Stimulated activated CD4-positive, alpha-beta T cell treated with anti-CD3 and anti-CD28 coated beads, Interleukin-12 subunit alpha, Interleukin-12 subunit beta, amount 100 ng/mL, for 24 hours (primary cell): ENCODE results near the gene BCL2L2.
A peak's percentile ranks its signal among the peaks of the same experiment; 100 is the strongest.
"Not testable (repeated sequence)": the region's sequence is repeated elsewhere in the genome, so short reads cannot be mapped to it uniquely, and the experiment has no call there.

Experiments
- DNase-seq, 2 experiments: peaks; one replicate each; pipeline ENCODE4 v3.0.0-alpha.2; 2020; ENCODE audit warnings: low read depth in 2 of 2

BCL2L2 gene

DNA sequence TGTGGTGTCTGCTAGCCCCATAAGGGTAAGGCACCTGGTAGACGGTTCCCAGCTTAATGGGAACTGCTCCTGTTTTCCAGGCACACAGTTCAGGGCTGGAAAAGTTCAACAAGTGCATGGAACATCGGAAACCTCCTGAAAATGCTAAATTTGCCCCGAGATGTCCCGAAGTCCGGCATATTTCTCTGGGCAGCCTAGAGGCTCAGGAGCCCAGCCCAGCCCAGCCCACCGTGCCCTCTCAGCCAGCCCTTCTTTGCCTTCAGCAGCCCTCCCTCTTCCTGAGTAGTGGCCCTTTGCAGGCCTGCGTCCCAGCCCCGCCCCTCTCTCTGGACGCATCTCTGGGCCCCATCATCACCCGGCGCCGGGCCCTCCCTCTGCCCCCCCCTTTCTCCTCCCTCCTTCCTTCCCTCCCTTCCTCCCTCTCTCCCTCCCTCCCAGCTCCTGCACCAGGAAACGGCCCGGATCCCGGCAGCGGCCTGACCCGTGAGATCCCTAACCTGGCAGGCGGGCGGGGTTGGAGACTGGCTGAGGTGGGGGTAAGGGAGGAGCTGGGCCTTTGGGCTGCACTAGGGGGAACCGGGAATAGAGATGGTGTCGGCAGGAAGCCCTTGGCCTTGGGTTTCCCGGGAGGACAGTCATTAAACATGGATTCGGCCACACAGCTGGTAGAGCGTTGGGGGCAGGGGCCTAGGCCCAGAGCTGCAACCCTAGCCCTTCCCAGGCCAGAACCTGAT is at the start of gene BCL2L2:
Gene BCL2L2, plus strand, starts transcription at position 422 of the 734 bp plus-strand sequence. CDS start 935 bp downstream, outside the sequence.
- no peak for DNase-seq

DNA sequence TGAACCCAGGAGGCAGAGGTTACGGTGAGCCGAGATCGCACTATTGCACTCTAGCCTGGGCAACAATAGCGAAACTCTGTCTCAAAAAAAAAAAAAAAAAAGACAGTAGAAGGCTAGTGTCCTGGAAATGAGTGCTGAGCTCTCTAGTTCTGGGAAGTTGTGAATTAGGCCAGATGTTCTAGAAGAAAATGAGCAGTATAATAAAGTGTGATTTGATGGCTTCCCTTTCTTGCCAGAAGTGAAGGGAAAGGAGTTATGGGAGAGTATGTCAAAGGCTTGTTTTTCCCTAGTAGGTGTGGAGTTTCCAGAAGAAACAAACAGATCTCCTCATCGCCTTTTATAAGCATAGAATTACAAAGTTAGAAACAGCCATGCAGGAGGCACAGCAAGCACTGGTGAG is 48.4 kb upstream of the BCL2L2 start:
- DNase-seq: no peak

GRCh38 chr14:23259426-23259825 is 47.2 kb upstream of the BCL2L2 start:
- no peak for DNase-seq

GRCh38 chr14:23260849-23261248 is 45.8 kb upstream of the BCL2L2 start:
- not testable (repeated sequence) for DNase-seq

- DNase-seq: no peak
Observed at GRCh38 chr14:23269193-23269592, 37.4 kb upstream of the BCL2L2 start.

- DNase-seq: no peak
Observed at GRCh38 chr14:23275412-23275811, 31.2 kb upstream of the BCL2L2 start.

DNA sequence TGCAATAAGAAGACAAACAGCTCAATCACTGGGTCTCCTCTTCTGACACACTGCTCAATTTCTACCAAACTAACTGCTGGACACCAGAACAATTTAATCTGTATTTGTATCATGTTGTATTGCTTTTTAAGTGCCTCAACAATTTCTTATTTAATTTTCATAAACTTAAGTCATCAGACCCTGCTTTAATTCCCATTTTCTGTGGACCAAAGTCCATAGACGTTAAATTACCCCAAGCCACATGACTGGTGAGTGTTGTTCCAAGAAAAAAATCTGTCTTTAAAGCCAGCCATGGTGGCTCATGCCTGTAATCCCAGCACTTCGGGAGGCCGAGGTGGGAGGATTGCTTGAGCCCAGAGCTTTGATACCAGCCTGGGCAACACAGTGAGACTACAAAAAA is 29.4 kb upstream of the BCL2L2 start:
- DNase-seq: no peak

DNA sequence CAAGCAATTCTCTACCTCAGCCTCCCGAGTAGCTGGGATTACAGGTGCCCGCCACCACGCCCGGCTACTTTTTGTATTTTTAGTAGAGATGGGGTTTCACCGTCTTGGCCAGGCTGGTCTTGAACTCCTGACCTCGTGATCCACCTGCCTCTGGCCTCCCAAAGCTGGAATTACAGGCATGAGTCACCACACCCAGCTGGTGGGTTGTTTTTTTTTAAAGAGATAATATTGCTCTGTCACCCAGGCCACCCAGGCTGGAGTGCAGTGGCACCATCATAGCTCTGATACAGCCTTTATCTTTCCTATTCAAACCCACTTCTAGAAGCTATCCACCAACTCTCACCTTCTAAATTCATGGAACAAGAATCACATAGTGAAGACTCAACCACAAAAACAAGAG is 28.7 kb upstream of the BCL2L2 start:
- DNase-seq: not testable (repeated sequence)

GRCh38 chr14:23281247-23281646 is 25.4 kb upstream of the BCL2L2 start:
- DNase-seq: no peak

DNA sequence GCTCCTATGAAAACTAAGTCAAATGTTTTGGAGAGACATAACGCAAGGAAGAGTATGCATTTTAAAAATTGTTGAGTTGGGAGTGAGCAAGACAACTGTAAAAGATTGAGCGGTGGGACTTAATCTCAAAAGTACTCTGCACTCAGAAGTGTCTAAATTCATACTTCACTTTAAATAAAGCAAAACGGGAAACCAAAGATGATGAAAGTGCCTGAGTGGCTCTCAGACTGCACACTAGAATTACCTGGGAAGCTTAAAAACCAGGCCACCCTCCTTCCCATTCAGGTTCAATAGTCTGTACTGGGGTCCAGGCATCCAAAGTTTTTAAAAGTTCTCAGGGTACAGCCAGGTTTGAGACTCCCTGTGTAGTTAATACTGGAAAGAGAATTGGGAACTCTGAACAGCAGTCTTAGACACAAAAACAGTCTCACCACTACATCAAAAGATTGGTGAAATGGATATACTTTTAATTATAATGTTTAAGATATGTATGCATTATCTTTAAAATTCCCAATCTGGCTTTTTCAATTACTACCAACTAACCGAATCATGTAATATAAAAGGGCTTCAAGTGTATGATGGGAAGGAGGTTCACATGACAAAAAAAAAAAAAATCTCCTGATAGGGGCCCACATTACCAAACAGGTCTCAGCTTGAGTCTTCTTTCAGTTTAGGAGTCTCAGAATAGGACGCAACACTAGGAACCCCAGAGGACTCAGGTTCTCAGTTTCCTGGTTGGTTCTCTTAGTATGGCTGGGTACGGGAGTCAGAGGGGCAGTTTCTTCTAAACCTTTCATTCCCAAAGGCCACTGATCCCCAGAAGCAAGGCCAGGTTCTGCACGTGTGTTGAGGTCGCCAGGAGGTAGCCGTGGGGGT is 21.7 kb upstream of the BCL2L2 start:
- no peak for DNase-seq

DNA sequence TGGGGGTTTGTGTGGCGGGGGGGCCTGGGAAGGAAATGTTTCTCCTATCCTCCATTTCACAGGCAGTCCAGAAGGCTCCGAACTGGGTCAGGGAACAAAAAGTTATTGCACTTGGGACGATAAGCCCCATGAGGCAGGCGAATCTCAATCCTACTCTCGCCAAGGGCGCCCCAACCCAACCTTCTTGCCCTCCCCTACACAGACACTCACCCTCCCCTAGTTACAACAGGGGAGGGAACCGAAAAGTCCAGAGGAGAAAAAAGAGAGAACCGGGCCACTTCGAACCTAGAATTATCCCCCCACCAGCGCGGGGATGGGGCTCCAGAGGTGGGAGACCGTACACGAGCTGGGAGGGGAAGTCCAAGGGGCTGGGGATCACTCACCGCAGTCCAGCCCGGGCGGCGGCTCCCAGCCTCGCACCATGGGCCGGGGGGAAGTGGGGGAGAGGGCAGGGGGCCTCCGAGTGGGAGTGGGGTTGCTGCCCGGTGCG is 21.1 kb upstream of the BCL2L2 start:
- no peak for DNase-seq

- DNase-seq: peak; percentile 97 to 99
Observed at GRCh38 chr14:23286020-23286901, 20.4 kb upstream of the BCL2L2 start, which contains the start of gene HOMEZ. HOMEZ (minus strand) TSS chr14:23286132; CDS start chr14:23285952, 180 bp downstream.

DNA sequence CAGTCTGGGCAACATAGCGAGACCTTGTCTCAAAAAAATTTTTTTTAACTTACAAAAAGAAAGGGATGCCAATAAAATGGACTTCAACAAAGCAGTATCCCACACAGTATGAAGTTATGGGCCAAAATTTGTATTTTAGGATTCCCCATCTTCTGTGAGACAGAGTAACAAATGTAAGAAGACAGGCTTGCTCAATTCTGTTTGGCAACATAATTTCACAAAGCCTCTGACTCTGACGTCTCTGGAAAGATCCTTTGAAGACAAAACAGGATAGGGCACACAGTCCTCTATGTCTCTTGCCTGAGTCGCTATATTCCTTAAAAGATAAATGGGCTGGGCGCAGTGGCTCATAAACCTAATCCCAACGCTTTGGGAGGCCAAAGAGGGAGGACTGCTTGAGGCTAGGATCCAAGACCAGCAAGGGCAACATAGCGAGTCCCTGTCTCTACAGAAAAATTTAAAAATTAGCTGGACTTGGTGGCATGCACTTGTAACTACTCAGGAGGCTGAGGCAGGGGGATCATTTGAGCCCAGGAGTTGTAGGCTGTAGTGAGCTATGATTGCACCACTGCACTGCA is 19.6 kb upstream of the BCL2L2 start:
- no peak for DNase-seq

DNA sequence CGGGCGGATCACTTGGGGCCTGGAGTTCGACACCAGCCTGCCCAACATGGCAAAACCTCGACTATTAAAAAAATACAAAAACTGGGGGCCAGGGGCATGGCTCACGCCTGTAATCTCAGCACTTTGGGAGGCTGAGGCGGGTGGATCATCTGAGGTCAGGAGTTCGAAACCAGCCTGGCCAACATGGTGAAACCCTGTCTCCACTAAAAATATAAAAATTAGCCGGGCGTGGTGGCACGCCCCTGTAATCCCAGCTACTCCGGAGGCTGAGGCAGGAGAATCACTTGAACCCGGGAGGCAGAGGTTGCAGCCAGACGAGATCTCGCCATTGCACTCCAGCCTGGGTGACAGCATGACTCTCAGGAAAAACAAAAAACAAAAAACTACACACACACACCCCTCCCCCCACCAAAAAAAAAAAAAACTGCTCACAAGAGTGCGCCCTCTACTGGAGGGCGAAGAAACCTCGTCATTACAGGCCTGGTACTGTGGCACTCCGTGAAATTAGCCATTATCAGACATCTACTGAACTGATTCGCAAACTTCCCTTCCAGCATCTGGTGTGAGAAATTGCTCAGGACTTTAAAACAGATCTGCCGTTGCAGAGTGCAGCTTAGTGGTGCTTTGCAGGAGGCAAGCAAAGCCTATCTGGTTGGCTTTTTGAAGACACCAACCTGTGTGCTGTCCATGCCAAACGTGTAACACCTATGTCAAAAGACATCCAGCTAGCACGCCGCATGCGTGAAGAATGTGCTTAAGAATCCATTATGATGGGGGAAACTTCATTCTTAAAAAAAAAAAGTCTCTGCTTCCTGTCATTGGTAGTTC is 11.7 kb upstream of the BCL2L2 start:
- DNase-seq: peak in 1 of 2 experiments; percentile 26

DNA sequence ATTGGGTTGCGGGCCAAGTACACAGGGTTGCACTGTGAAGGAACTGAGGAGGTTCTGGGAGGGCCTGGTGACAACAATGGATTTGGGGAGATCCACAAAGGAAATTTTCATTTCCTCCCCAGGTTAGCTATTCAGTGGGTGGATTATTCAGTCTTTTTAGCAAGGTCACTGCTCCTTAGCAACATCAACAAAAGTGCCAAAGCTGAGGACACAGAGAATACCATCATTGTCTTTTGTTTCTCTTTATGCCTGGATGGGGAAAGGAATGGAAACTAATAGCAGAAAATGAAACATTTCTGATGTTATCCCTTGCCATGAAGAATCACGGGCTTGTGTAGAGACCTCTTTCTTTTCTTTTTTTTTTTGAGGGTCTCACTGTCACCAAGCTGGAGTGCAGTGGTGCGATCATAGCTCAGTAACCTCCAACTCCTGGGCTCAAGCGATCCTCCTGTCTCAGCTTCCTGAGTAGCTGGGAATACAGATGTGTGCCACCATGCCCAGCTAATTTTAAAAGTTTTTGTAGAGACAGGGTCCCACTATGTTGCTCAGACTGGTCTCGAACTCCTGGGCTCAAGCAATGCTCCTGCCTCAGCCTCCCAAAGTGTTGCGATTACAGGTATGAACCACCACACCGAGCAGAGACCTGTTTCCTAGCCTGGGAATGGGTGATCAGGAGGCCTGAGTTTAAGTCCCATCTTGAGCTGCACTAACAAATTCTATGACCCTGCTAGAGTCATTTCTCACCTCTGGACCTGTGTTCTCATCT is 10.4 kb upstream of the BCL2L2 start:
- DNase-seq: no peak

DNA sequence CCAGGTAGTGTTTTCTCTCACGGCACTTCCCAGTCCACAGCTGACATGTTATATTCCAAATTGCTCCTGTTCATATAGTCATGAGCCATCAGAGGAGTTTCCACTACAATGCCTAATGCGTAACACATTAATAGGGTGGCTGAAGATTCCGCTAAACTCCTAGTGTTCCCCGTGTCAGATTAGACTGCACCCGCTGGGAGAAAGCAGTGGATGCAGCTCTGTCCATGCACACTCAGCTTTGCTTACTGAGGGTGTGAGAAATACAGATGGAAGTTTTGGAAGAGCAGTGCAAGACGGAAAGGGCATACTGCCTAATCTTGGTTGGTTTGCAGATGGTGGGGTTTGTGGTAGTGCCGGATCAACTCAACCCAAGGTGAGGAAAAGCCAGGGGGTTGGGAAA is 9.5 kb upstream of the BCL2L2 start:
- DNase-seq: no peak

- no peak for DNase-seq
Observed at GRCh38 chr14:23297611-23298277, 8.9 kb upstream of the BCL2L2 start.

DNA sequence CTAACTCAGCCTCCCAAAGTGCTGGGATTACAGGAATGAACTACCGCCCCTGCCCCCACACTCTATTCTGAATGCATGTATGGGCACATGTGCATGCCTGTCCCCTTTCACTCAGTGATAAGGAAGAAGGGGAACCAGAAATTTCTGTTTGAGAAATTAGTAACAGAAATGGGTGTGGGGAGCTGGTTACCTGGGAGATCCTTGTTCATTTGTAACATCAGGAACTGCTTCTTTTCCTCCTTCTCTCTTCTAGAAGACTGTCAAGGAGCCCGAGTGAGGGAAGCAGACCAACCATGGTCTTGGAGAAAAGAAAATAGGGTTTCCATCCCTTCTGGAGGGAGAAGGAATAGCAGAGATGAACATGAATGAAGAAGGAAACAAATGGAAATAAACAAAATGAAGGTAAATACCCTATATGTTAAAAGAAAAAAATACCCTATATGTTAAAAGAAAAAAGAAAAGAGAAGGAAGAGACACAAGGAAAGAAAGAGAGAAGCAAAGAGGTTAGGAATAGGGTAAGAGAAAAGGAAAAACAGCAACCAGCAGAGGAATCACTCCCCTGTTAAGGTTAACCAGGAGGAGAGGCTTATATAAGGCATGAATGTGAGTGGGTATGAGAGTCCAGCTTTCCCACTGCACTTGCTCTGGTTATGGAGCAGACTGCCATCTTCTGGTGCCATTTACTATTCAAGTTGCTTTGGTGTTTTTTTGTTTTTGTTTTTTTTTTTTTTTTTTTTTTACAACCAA is 7.2 kb upstream of the BCL2L2 start:
- no peak for DNase-seq
